Activated CD8-positive, alpha-beta memory T cell treated with anti-CD3 and anti-CD28 coated beads, Interleukin-2, amount 10 ng/mL, durations not matched to agents 7 days and 5 days (primary cell): ENCODE data around the gene NETO2. TPM values are rescaled to one million over a fixed set of nuclear protein-coding genes. Genes with fewer than 3 reads are reported as not detected.
A peak's percentile ranks its signal among the peaks of the same experiment; 100 is the strongest.
"Not testable (repeated sequence)": the region's sequence is repeated elsewhere in the genome, so short reads cannot be mapped to it uniquely, and the experiment has no call there.

Source experiments
- ATAC-seq: fragments of 150-1000 bp; cut with Tn5 transposase; one replicate; pipeline ENCODE4 v1.10.0; 2021; ENCODE audit warnings: moderate library complexity
- CTCF ChIA-PET: fragments of 350-600 bp; sonication (Branson Sonifier 250); formaldehyde crosslinking; loops from one replicate; lab custom pipeline; 2021; ENCODE audit warnings: antibody characterized with exemption; lab: Charles Lee
- DNase-seq: peaks from one replicate; pipeline ENCODE4 v3.0.0-alpha.2; 2020
- H3K27ac Mint-ChIP-seq: one replicate; pipeline ENCODE4 v1.8.0; 2021; ENCODE audit warnings: mild to moderate bottlenecking, mixed read lengths
- H3K27me3 Mint-ChIP-seq: one replicate; pipeline ENCODE4 v1.8.0; 2021; ENCODE audit warnings: mixed read lengths
- H3K36me3 Mint-ChIP-seq: one replicate; pipeline ENCODE4 v1.8.0; 2021; ENCODE audit warnings: mild to moderate bottlenecking, mixed read lengths
- H3K4me1 Mint-ChIP-seq: one replicate; pipeline ENCODE4 v1.8.0; 2021; ENCODE audit warnings: mixed read lengths
- H3K4me3 Mint-ChIP-seq: one replicate; pipeline ENCODE4 v1.8.0; 2021; ENCODE audit warnings: mild to moderate bottlenecking, moderate library complexity, mixed read lengths
- H3K9me3 Mint-ChIP-seq: one replicate; pipeline ENCODE4 v1.8.0; 2022; ENCODE audit warnings: low read depth, mixed read lengths
- total RNA-seq, 2 experiments: library from RNA; stranded (reverse); gene quantifications; one replicate each; pipeline ENCODE4 v1.2.3, GENCODE V29; 2021

NETO2 gene
- total RNA-seq, 2 experiments from 2014 or later = 8.6 to 19.8 TPM

- CTCF ChIA-PET = interaction anchor here (1.4 to 2.2 kb wide), 3 partner anchors 10 to 88 kb away, joined by 3 to 8 read pairs (median 5); partner anchors contain the start of gene NETO2
- DNase-seq (no peak), ATAC-seq (no peak)
- Mint-ChIP-seq H3K36me3 (peaks cover 11% of the 10 kb centered on the region), H3K27me3 (peaks cover under 1% of the 10 kb centered on the region), H3K9me3 (no peaks in the 10 kb centered on the region), H3K4me3 (no peak overlapping the region), H3K27ac (no peak overlapping the region), H3K4me1 (peaks cover 4% of the 10 kb centered on the region)
Observed at GRCh38 chr16:47125757-47126156, 18.0 kb downstream of the NETO2 start.

GRCh38 chr16:47113130-47113529 is 30.6 kb downstream of the NETO2 start:
- DNase-seq (no peak), ATAC-seq (no peak)
- Mint-ChIP-seq H3K4me1 (peaks cover 11% of the 10 kb centered on the region), H3K27me3 (no peaks in the 10 kb centered on the region), H3K9me3 (no peaks in the 10 kb centered on the region), H3K36me3 (peaks cover 10% of the 10 kb centered on the region), H3K27ac (no peak overlapping the region), H3K4me3 (no peak overlapping the region)
- CTCF ChIA-PET = interaction anchor here (1.1 kb wide), 1 partner anchor 10 kb away, joined by 4 read pairs; no protein-coding TSS in a partner anchor

GRCh38 chr16:47110939-47111338 is 32.8 kb downstream of the NETO2 start:
- ATAC-seq (no peak), DNase-seq (no peak)
- H3K36me3 Mint-ChIP-seq = peaks cover 10% of the 10 kb centered on the region
- no peaks in the 10 kb centered on the region for H3K27me3 Mint-ChIP-seq
- H3K9me3 Mint-ChIP-seq = no peaks in the 10 kb centered on the region
- no peak overlapping the region for H3K27ac Mint-ChIP-seq
- H3K4me3 Mint-ChIP-seq = no peak overlapping the region
- peaks cover 11% of the 10 kb centered on the region for H3K4me1 Mint-ChIP-seq
- CTCF ChIA-PET = interaction anchor here (0.7 to 0.9 kb wide), 2 partner anchors 21 to 30 kb away, joined by 3 read pairs; no protein-coding TSS in a partner anchor

GRCh38 chr16:47109361-47109760 is 34.4 kb downstream of the NETO2 start:
- H3K4me3 Mint-ChIP-seq = no peak overlapping the region
- H3K9me3 Mint-ChIP-seq = no peaks in the 10 kb centered on the region
- no peak overlapping the region for H3K27ac Mint-ChIP-seq
- no peaks in the 10 kb centered on the region for H3K27me3 Mint-ChIP-seq
- DNase-seq (no peak), ATAC-seq (no peak)
- CTCF ChIA-PET = no interaction called here
- peaks cover 17% of the 10 kb centered on the region for H3K36me3 Mint-ChIP-seq
- H3K4me1 Mint-ChIP-seq = peaks cover 5% of the 10 kb centered on the region

GRCh38 chr16:47102921-47103320 is 40.8 kb downstream of the NETO2 start:
- H3K27ac Mint-ChIP-seq = not testable (repeated sequence)
- CTCF ChIA-PET = interaction anchor here (1.2 kb wide), 1 partner anchor 65 kb away, joined by 4 read pairs; no protein-coding TSS in a partner anchor

GRCh38 chr16:47097154-47097553 is 46.6 kb downstream of the NETO2 start:
- ATAC-seq, H3K4me3 Mint-ChIP-seq, DNase-seq, CTCF ChIA-PET, H3K27ac Mint-ChIP-seq, H3K9me3 Mint-ChIP-seq, H3K27me3 Mint-ChIP-seq: not testable (repeated sequence)
- peaks cover 13% of the 10 kb centered on the region for H3K4me1 Mint-ChIP-seq
- H3K36me3 Mint-ChIP-seq = peaks cover 37% of the 10 kb centered on the region

More at GRCh38 chr16:47102921-47103320, 40.8 kb downstream of the NETO2 start:
- ATAC-seq, H3K4me1 Mint-ChIP-seq, DNase-seq, H3K9me3 Mint-ChIP-seq, H3K27me3 Mint-ChIP-seq, H3K4me3 Mint-ChIP-seq: not testable (repeated sequence)
- H3K36me3 Mint-ChIP-seq = peaks cover 47% of the 10 kb centered on the region

GRCh38 chr16:47096297-47096696 is 47.4 kb downstream of the NETO2 start:
- ATAC-seq (peak; percentile 23), DNase-seq (no peak)
- H3K36me3 Mint-ChIP-seq = peaks cover 34% of the 10 kb centered on the region
- H3K4me3 Mint-ChIP-seq = no peak overlapping the region
- CTCF ChIA-PET = no interaction called here
- H3K4me1 Mint-ChIP-seq = peaks cover 13% of the 10 kb centered on the region
- H3K27ac Mint-ChIP-seq = peak overlapping the region; percentile 31
- no peaks in the 10 kb centered on the region for H3K27me3 Mint-ChIP-seq
- H3K9me3 Mint-ChIP-seq = no peaks in the 10 kb centered on the region

- no peak overlapping the region for H3K27ac Mint-ChIP-seq
- ATAC-seq (no peak), DNase-seq (no peak)
- H3K36me3 Mint-ChIP-seq = peaks cover 1% of the 10 kb centered on the region
- H3K4me3 Mint-ChIP-seq = no peak overlapping the region
- H3K27me3 Mint-ChIP-seq = no peaks in the 10 kb centered on the region
- no peaks in the 10 kb centered on the region for H3K9me3 Mint-ChIP-seq
- H3K4me1 Mint-ChIP-seq = no peaks in the 10 kb centered on the region
- CTCF ChIA-PET = no interaction called here
Observed at GRCh38 chr16:47084198-47084597, 59.5 kb downstream of the NETO2 start.

- no peak overlapping the region for H3K4me3 Mint-ChIP-seq
- ATAC-seq (no peak), DNase-seq (no peak)
- no peaks in the 10 kb centered on the region for H3K9me3 Mint-ChIP-seq
- H3K27me3 Mint-ChIP-seq = no peaks in the 10 kb centered on the region
- peaks cover 1% of the 10 kb centered on the region for H3K36me3 Mint-ChIP-seq
- H3K4me1 Mint-ChIP-seq = no peaks in the 10 kb centered on the region
- CTCF ChIA-PET = no interaction called here
- no peak overlapping the region for H3K27ac Mint-ChIP-seq
Observed at GRCh38 chr16:47082099-47082865, 61.5 kb downstream of the NETO2 start.

- Mint-ChIP-seq H3K36me3 (peaks cover 1% of the 10 kb centered on the region), H3K4me3 (no peak overlapping the region), H3K27ac (no peak overlapping the region), H3K27me3 (no peaks in the 10 kb centered on the region), H3K9me3 (no peaks in the 10 kb centered on the region), H3K4me1 (no peaks in the 10 kb centered on the region)
- ATAC-seq = no peak
- CTCF ChIA-PET = no interaction called here
- DNase-seq = no peak
Observed at GRCh38 chr16:47081115-47081514, 62.6 kb downstream of the NETO2 start.

- H3K4me3 Mint-ChIP-seq = no peak overlapping the region
- no peaks in the 10 kb centered on the region for H3K9me3 Mint-ChIP-seq
- ATAC-seq (no peak), DNase-seq (no peak)
- no peak overlapping the region for H3K27ac Mint-ChIP-seq
- CTCF ChIA-PET = no interaction called here
- H3K27me3 Mint-ChIP-seq = no peaks in the 10 kb centered on the region
- H3K36me3 Mint-ChIP-seq = peaks cover 1% of the 10 kb centered on the region
- no peaks in the 10 kb centered on the region for H3K4me1 Mint-ChIP-seq
Observed at GRCh38 chr16:47079860-47080259, 63.9 kb downstream of the NETO2 start.

GRCh38 chr16:47073223-47074155 is 70.3 kb downstream of the NETO2 start:
- CTCF ChIA-PET = interaction anchor here (2.2 kb wide), 1 partner anchor 36 kb away, joined by 8 read pairs; no protein-coding TSS in a partner anchor
- no peak overlapping the region for H3K27ac Mint-ChIP-seq
- ATAC-seq (no peak), DNase-seq (peak; percentile 15)
- peaks cover 2% of the 10 kb centered on the region for H3K27me3 Mint-ChIP-seq
- peaks cover 16% of the 10 kb centered on the region for H3K4me1 Mint-ChIP-seq
- H3K4me3 Mint-ChIP-seq = no peak overlapping the region
- H3K9me3 Mint-ChIP-seq = peaks cover 5% of the 10 kb centered on the region
- peaks cover 6% of the 10 kb centered on the region for H3K36me3 Mint-ChIP-seq

GRCh38 chr16:47072158-47072557 is 71.6 kb downstream of the NETO2 start:
- H3K4me1 Mint-ChIP-seq = peaks cover 16% of the 10 kb centered on the region
- no peak overlapping the region for H3K27ac Mint-ChIP-seq
- CTCF ChIA-PET = interaction anchor here (1.2 kb wide), 1 partner anchor 34 kb away, joined by 3 read pairs; no protein-coding TSS in a partner anchor
- H3K9me3 Mint-ChIP-seq = peaks cover 5% of the 10 kb centered on the region
- DNase-seq (no peak), ATAC-seq (no peak)
- H3K36me3 Mint-ChIP-seq = peaks cover 6% of the 10 kb centered on the region
- H3K27me3 Mint-ChIP-seq = peaks cover 2% of the 10 kb centered on the region
- no peak overlapping the region for H3K4me3 Mint-ChIP-seq
